Vagina (tissue), 2 donors: ENCODE results near the gene KRTAP22-1.

Source experiments
- CTCF ChIP-seq, 3 experiments: fragments of 450-650 bp in 2 of 3; fragments of 200-600 bp in 1 of 3; sonication (generic) in 1 of 3; IDR thresholded peaks; one replicate each; pipeline ENCODE4 v1.5.1; 2017 to 2019; ENCODE audit warnings: antibody characterized with exemption in 3 of 3, mild to moderate bottlenecking in 2 of 3, moderate library complexity in 2 of 3
- POLR2A ChIP-seq, 2 donors: fragments of 450-650 bp; IDR thresholded peaks; one replicate each; pipeline ENCODE4 v1.6.1; 2017; ENCODE audit warnings: antibody characterized with exemption in 2 of 2, mild to moderate bottlenecking in 2 of 2, moderate library complexity in 2 of 2
- POLR2AphosphoS5 ChIP-seq, 2 donors: sonication (generic); formaldehyde crosslinking; IDR thresholded peaks; one replicate each; pipeline ENCODE4 v1.9.0; 2017; ENCODE audit warnings: antibody characterized with exemption in 2 of 2, mild to moderate bottlenecking in 2 of 2, low read depth in 1 of 2; ENCODE audit not compliant: insufficient read depth in 1 of 2

GRCh38 chr21:30642564-30642963 is 41.7 kb downstream of the KRTAP22-1 start, which contains the start of gene KRTAP20-3:
- TF ChIP-seq CTCF (IDR thresholded peaks at IDR 0.05) (no peak), POLR2AphosphoS5 (IDR thresholded peaks at IDR 0.05; ENCODE audit: insufficient read depth in 1 of 2, low read depth in 1 of 2) (no peak), POLR2A (IDR thresholded peaks at IDR 0.05) (no peak)
